Uterus (tissue), 4 donors: ENCODE results near the gene DMBT1. TPM values are rescaled to one million over a fixed set of nuclear protein-coding genes. Genes with fewer than 3 reads are reported as not detected.

Experiments
- DNase-seq, 2 donors: peaks; one replicate each; pipeline ENCODE4 v3.0.0-alpha.2; 2019 to 2020
- H3K27ac ChIP-seq, 2 donors: fragments of 200-600 bp; sonication (generic); 1 replicate in 1 of 2; 2 replicates in 1 of 2; pipeline ENCODE4 v1.5.1; 2016 to 2018
- H3K27me3 ChIP-seq, 2 donors: fragments of 200-600 bp; sonication (generic); one replicate each; pipeline ENCODE4 v1.5.1; 2018 to 2019; ENCODE audit warnings: control low read depth in 1 of 2
- H3K36me3 ChIP-seq, 2 donors: fragments of 200-600 bp; sonication (generic); one replicate each; pipeline ENCODE4 v1.5.1; 2019; ENCODE audit warnings: control low read depth in 1 of 2
- H3K4me1 ChIP-seq, 2 donors: fragments of 200-600 bp; sonication (generic); one replicate each; pipeline ENCODE4 v1.5.1; 2018 to 2019; ENCODE audit warnings: control low read depth in 1 of 2
- H3K4me3 ChIP-seq, 2 donors: fragments of 200-600 bp; sonication (generic); 1 replicate in 1 of 2; 2 replicates in 1 of 2; pipeline ENCODE4 v1.5.1; 2018 to 2019; ENCODE audit warnings: mild to moderate bottlenecking in 1 of 2
- H3K9me3 ChIP-seq, 2 donors: fragments of 200-600 bp; sonication (generic); one replicate each; pipeline ENCODE4 v1.5.1; 2019; ENCODE audit warnings: control low read depth in 1 of 2
- CTCF ChIP-seq, 4 experiments: fragments of 200-600 bp in 2 of 4; fragments of 450-650 bp in 2 of 4; sonication (generic) in 2 of 4; IDR thresholded peaks; one replicate each; pipeline ENCODE4 v1.5.1; 2016 to 2019; ENCODE audit warnings: antibody characterized with exemption in 4 of 4, mild to moderate bottlenecking in 2 of 4, moderate library complexity in 1 of 4
- POLR2A ChIP-seq, 2 donors: fragments of 450-650 bp; IDR thresholded peaks; one replicate each; pipeline ENCODE4 v1.6.1; 2016; ENCODE audit warnings: antibody characterized with exemption in 2 of 2, mild to moderate bottlenecking in 1 of 2, moderate library complexity in 1 of 2
- intact Hi-C: fragments of 100-400 bp; cut with DNase I; formaldehyde crosslinking; loops from one replicate; pipeline ENCODE4 v1.15.1; 2023; ENCODE audit warnings: low total_unique reads
- total RNA-seq, 4 donors: library from RNA; depleted of rRNA in 3 of 4; stranded (reverse); fragments of >200 nt in 3 of 4; gene quantifications; one replicate each; pipeline versions ENCODE4 v1.1.0 to v1.2.4, GENCODE V29; 2014 to 2023
- donor health status: DM: yes; HTN: yes; CAD: no.

Gene DMBT1
- total RNA-seq, 4 donors from 2014 or later = under 0.01 to 0.21 (median 0.15) TPM; not detected in 1

GRCh38 chr10:122655524-122656307 is 95.2 kb downstream of the DMBT1 start:
- intact Hi-C loops = no loop called here
- Histone ChIP-seq H3K9me3 (no peaks in the 10 kb centered on the region), H3K27ac (no peak overlapping the region), H3K4me1 (no peaks in the 10 kb centered on the region), H3K27me3 (no peaks in the 10 kb centered on the region), H3K4me3 (no peak overlapping the region), H3K36me3 (no peaks in the 10 kb centered on the region)
- DNase-seq = no peak
- TF ChIP-seq POLR2A (IDR thresholded peaks at IDR 0.05) = no peak
- no peak for TF ChIP-seq CTCF (IDR thresholded peaks at IDR 0.05)

GRCh38 chr10:122656308-122656705 is 95.8 kb downstream of the DMBT1 start:
- Histone ChIP-seq H3K4me1 (no peaks in the 10 kb centered on the region), H3K27ac (no peak overlapping the region), H3K9me3 (no peaks in the 10 kb centered on the region), H3K4me3 (no peak overlapping the region), H3K27me3 (no peaks in the 10 kb centered on the region), H3K36me3 (no peaks in the 10 kb centered on the region)
- DNase-seq = no peak
- intact Hi-C loops = no loop called here
- TF ChIP-seq CTCF (IDR thresholded peaks at IDR 0.05) (no peak), POLR2A (IDR thresholded peaks at IDR 0.05) (no peak)

GRCh38 chr10:122656741-122657140 is 96.2 kb downstream of the DMBT1 start:
- TF ChIP-seq CTCF (IDR thresholded peaks at IDR 0.05) (no peak), POLR2A (IDR thresholded peaks at IDR 0.05) (no peak)
- intact Hi-C loops = no loop called here
- no peak for DNase-seq

GRCh38 chr10:122657255-122657654 is 96.7 kb downstream of the DMBT1 start:
- no peaks in the 10 kb centered on the region for H3K27me3 ChIP-seq
- H3K27ac ChIP-seq = no peak overlapping the region
- no peaks in the 10 kb centered on the region for H3K4me1 ChIP-seq
- no peaks in the 10 kb centered on the region for H3K36me3 ChIP-seq
- DNase-seq = no peak
- TF ChIP-seq POLR2A (IDR thresholded peaks at IDR 0.05) (no peak), CTCF (IDR thresholded peaks at IDR 0.05) (no peak)
- H3K9me3 ChIP-seq = no peaks in the 10 kb centered on the region
- no peak overlapping the region for H3K4me3 ChIP-seq
- intact Hi-C loops = no loop called here

More at GRCh38 chr10:122656741-122657140, 96.2 kb downstream of the DMBT1 start:
- H3K27ac ChIP-seq = no peak overlapping the region
- no peaks in the 10 kb centered on the region for H3K9me3 ChIP-seq
- H3K4me3 ChIP-seq = no peak overlapping the region
- no peaks in the 10 kb centered on the region for H3K36me3 ChIP-seq
- no peaks in the 10 kb centered on the region for H3K27me3 ChIP-seq
- H3K4me1 ChIP-seq = no peaks in the 10 kb centered on the region

GRCh38 chr10:122657729-122658128 is 97.2 kb downstream of the DMBT1 start:
- no peaks in the 10 kb centered on the region for H3K4me1 ChIP-seq
- H3K27ac ChIP-seq = no peak overlapping the region
- no peak overlapping the region for H3K4me3 ChIP-seq
- TF ChIP-seq CTCF (IDR thresholded peaks at IDR 0.05) = no peak
- no peak for TF ChIP-seq POLR2A (IDR thresholded peaks at IDR 0.05)
- H3K9me3 ChIP-seq = no peaks in the 10 kb centered on the region
- no peak for DNase-seq
- no peaks in the 10 kb centered on the region for H3K36me3 ChIP-seq
- no peaks in the 10 kb centered on the region for H3K27me3 ChIP-seq
- intact Hi-C loops = no loop called here
